Measurements from ENCODE around the gene TMEM59L.

TMEM59L gene

GRCh38 chr19:18612051-18612771 lies 459 bp upstream of the TMEM59L start:
- FAIRE-seq (no peak), DNase-seq (ENCODE audit: insufficient read length) (no peak)
- TF ChIP-seq POLR2AphosphoS5 (IDR thresholded peaks at IDR 0.05; ENCODE audit: low read depth, low read length) (no peak), TAF1 (IDR thresholded peaks at IDR 0.05; ENCODE audit: borderline replicate concordance, low read depth, low read length) (no peak), POLR2A (IDR thresholded peaks at IDR 0.05; ENCODE audit: low read depth, low read length) (no peak)

- TF ChIP-seq TAF1 (IDR thresholded peaks at IDR 0.05; ENCODE audit: borderline replicate concordance, low read depth, low read length): no peak
- no peak for TF ChIP-seq POLR2AphosphoS5 (IDR thresholded peaks at IDR 0.05; ENCODE audit: low read depth, low read length)
- no peak for TF ChIP-seq POLR2A (IDR thresholded peaks at IDR 0.05; ENCODE audit: low read depth, low read length)
- no peak for DNase-seq (ENCODE audit: insufficient read length)
- FAIRE-seq: no peak
Observed at GRCh38 chr19:18613589-18614234, 1.0 kb downstream of the TMEM59L start.

- DNase-seq (ENCODE audit: insufficient read length) (no peak), FAIRE-seq (no peak)
- TF ChIP-seq POLR2A (IDR thresholded peaks at IDR 0.05; ENCODE audit: low read depth, low read length) (no peak), POLR2AphosphoS5 (IDR thresholded peaks at IDR 0.05; ENCODE audit: low read depth, low read length) (no peak), TAF1 (IDR thresholded peaks at IDR 0.05; ENCODE audit: borderline replicate concordance, low read depth, low read length) (no peak)
Observed at GRCh38 chr19:18616023-18616422, 3.4 kb downstream of the TMEM59L start.

GRCh38 chr19:18617562-18617961 lies 4.9 kb downstream of the TMEM59L start:
- DNase-seq (ENCODE audit: insufficient read length): no peak
- FAIRE-seq: no peak
- TF ChIP-seq TAF1 (IDR thresholded peaks at IDR 0.05; ENCODE audit: borderline replicate concordance, low read depth, low read length) (no peak), POLR2A (IDR thresholded peaks at IDR 0.05; ENCODE audit: low read depth, low read length) (no peak), POLR2AphosphoS5 (IDR thresholded peaks at IDR 0.05; ENCODE audit: low read depth, low read length) (no peak)

GRCh38 chr19:18618236-18618635 lies 5.6 kb downstream of the TMEM59L start:
- DNase-seq (ENCODE audit: insufficient read length) (no peak), FAIRE-seq (no peak)
- TF ChIP-seq TAF1 (IDR thresholded peaks at IDR 0.05; ENCODE audit: borderline replicate concordance, low read depth, low read length) (no peak), POLR2A (IDR thresholded peaks at IDR 0.05; ENCODE audit: low read depth, low read length) (no peak), POLR2AphosphoS5 (IDR thresholded peaks at IDR 0.05; ENCODE audit: low read depth, low read length) (no peak)

- TF ChIP-seq TAF1 (IDR thresholded peaks at IDR 0.05; ENCODE audit: borderline replicate concordance, low read depth, low read length): no peak
- no peak for TF ChIP-seq POLR2A (IDR thresholded peaks at IDR 0.05; ENCODE audit: low read depth, low read length)
- TF ChIP-seq POLR2AphosphoS5 (IDR thresholded peaks at IDR 0.05; ENCODE audit: low read depth, low read length): no peak
- no peak for DNase-seq (ENCODE audit: insufficient read length)
- no peak for FAIRE-seq
Observed at GRCh38 chr19:18620311-18620710, 7.6 kb downstream of the TMEM59L start.

GRCh38 chr19:18620902-18621301 lies 8.2 kb downstream of the TMEM59L start:
- TF ChIP-seq POLR2A (IDR thresholded peaks at IDR 0.05; ENCODE audit: low read depth, low read length) (no peak), POLR2AphosphoS5 (IDR thresholded peaks at IDR 0.05; ENCODE audit: low read depth, low read length) (no peak), TAF1 (IDR thresholded peaks at IDR 0.05; ENCODE audit: borderline replicate concordance, low read depth, low read length) (no peak)
- no peak for DNase-seq (ENCODE audit: insufficient read length)
- no peak for FAIRE-seq

- TF ChIP-seq POLR2A (IDR thresholded peaks at IDR 0.05; ENCODE audit: low read depth, low read length) (no peak), TAF1 (IDR thresholded peaks at IDR 0.05; ENCODE audit: borderline replicate concordance, low read depth, low read length) (no peak), POLR2AphosphoS5 (IDR thresholded peaks at IDR 0.05; ENCODE audit: low read depth, low read length) (no peak)
- FAIRE-seq: no peak
- DNase-seq (ENCODE audit: insufficient read length): no peak
Observed at GRCh38 chr19:18626906-18627305, 14.2 kb downstream of the TMEM59L start.

- TF ChIP-seq TAF1 (IDR thresholded peaks at IDR 0.05; ENCODE audit: borderline replicate concordance, low read depth, low read length) (no peak), POLR2AphosphoS5 (IDR thresholded peaks at IDR 0.05; ENCODE audit: low read depth, low read length) (no peak), POLR2A (IDR thresholded peaks at IDR 0.05; ENCODE audit: low read depth, low read length) (no peak)
- no peak for FAIRE-seq
- DNase-seq (ENCODE audit: insufficient read length): no peak
Observed at GRCh38 chr19:18629166-18630088, 16.8 kb downstream of the TMEM59L start.

- no peak for FAIRE-seq
- no peak for TF ChIP-seq POLR2A (IDR thresholded peaks at IDR 0.05; ENCODE audit: low read depth, low read length)
- TF ChIP-seq TAF1 (IDR thresholded peaks at IDR 0.05; ENCODE audit: borderline replicate concordance, low read depth, low read length): no peak
- no peak for TF ChIP-seq POLR2AphosphoS5 (IDR thresholded peaks at IDR 0.05; ENCODE audit: low read depth, low read length)
- no peak for DNase-seq (ENCODE audit: insufficient read length)
Observed at GRCh38 chr19:18633321-18633720, 20.7 kb downstream of the TMEM59L start.

GRCh38 chr19:18634612-18635297 lies 22.1 kb downstream of the TMEM59L start:
- no peak for FAIRE-seq
- DNase-seq (ENCODE audit: insufficient read length): no peak
- TF ChIP-seq POLR2A (IDR thresholded peaks at IDR 0.05; ENCODE audit: low read depth, low read length) (no peak), TAF1 (IDR thresholded peaks at IDR 0.05; ENCODE audit: borderline replicate concordance, low read depth, low read length) (no peak), POLR2AphosphoS5 (IDR thresholded peaks at IDR 0.05; ENCODE audit: low read depth, low read length) (no peak)
